Fibroblast of peridontal ligament (primary cell): ENCODE results near the gene NXNL2.

Source experiments
- DNase-seq: peaks from one replicate; pipeline ENCODE4 v3.0.0-alpha.2; 2010; ENCODE audit errors: extremely low read depth

NXNL2 gene

DNA sequence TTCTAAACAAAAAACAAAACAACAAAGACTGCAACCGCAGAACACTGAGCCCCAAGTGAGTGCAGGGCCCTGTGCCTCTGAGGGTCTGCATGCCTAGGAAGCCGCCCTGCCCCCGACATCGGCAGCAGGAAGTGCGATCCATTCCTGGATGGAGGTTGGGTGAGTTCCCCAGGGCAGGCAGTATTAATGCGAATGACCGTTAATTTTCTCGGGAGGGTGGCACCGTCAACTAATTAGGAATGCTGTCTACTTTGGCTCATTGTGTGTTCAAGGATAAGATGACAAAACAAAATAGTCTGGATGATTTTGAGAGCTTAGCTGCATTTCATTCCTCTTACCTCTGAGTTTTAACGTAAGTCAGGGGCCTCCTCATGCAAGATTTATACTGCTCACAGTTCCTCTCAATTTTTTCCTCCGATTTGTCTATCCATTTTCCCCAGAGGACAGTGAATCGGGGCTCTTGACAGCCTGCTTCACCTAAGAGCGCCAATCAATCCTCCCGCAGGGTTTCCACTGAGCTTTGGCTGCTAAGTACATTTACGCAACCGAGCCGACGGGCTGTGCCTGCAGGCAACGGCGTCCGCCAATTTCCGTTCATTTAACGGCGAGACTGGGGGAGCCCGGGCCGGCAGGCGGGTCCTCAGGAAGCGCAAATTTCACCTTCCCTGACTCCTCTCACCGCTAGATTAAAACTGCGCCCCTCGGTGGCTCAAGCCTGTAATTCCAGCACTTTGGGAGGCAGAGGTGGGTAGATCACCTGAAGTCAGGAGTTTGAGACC, 2.9 kb upstream of the NXNL2 start:
- no peak for DNase-seq

GRCh38 chr9:88533951-88534455, 975 bp upstream of the NXNL2 start:
- peak; percentile 32 for DNase-seq

DNA sequence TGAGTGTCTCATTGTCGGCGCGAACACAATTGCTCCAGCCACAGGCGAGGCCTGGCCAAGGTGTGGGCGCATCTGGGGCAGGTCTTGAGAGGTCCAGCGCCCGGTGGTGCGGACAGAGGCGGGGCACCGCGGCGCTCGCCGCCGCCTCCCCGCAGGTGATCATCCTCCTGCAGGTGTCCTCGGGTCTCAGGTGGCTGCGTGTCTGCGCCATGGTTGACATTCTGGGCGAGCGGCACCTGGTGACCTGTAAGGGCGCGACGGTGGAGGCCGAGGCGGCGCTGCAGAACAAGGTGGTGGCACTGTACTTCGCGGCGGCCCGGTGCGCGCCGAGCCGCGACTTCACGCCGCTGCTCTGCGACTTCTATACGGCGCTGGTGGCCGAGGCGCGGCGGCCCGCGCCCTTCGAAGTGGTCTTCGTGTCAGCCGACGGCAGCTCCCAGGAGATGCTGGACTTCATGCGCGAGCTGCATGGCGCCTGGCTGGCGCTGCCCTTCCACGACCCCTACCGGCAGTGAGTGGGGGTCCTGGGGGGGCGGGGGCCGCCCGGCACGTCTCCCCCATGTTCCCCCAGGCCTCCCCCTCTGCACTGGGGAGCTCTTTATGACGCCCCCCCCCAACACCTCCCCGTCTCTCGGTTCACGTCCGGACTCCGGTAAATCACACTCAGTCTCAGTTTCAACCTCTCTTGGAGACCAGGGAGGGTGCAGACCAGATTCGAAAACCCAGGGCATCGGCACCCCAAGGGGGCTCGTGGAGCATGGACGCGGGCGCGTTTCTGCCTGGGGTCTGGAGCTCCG, 446 bp downstream of the NXNL2 start:
- peak; percentile 13 for DNase-seq

- peak; percentile 37 for DNase-seq
Observed at GRCh38 chr9:88536023-88536324, 996 bp downstream of the NXNL2 start.

GRCh38 chr9:88536951-88537760, 2.2 kb downstream of the NXNL2 start:
- peak; percentile 12 for DNase-seq

DNA sequence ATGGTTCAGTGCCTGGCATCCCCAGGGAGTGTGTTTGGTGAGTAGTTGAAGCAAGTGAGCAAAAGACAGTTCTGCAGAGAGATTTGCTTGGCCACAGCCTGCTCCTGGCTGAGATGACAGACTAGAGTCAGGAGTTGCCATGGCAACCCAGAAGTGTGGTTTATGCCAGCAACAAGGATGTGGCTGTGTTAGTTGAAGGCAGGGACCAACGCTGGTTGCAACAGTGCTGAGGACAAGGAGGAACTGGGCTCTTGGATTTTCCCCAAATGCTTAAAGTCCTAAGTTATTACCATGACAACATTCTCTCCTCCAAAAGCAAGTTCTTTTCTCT, 2.7 kb downstream of the NXNL2 start:
- peak; percentile 93 for DNase-seq

- DNase-seq = no peak
Observed at GRCh38 chr9:88538311-88539085, 3.5 kb downstream of the NXNL2 start.

- no peak for DNase-seq
Observed at GRCh38 chr9:88539246-88539645, 4.3 kb downstream of the NXNL2 start.

DNA sequence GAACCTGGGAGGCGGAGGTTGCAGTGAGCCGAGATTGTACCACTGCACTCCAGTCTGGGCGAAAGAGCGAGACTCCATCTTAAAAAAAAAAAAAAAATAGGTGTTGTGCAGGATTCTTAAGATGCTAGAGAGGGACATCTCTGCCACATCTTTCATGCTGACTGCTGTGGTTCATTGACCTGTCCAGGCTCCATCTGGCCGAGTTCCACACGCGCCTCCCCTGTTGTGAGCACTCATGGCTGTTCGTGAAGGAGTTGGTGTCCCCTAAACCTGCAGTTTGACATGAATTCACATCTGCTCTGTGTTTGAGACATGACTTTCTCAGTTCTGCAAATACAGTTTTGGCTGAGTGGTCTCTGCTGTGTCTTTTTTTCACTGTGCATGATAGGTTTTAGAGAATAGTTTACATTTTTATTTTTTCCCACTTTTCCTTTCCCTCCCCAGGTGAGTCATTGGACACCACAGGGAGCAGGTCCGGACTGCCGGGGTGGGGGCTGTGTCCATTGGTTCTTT, 5.3 kb downstream of the NXNL2 start:
- no peak for DNase-seq

DNA sequence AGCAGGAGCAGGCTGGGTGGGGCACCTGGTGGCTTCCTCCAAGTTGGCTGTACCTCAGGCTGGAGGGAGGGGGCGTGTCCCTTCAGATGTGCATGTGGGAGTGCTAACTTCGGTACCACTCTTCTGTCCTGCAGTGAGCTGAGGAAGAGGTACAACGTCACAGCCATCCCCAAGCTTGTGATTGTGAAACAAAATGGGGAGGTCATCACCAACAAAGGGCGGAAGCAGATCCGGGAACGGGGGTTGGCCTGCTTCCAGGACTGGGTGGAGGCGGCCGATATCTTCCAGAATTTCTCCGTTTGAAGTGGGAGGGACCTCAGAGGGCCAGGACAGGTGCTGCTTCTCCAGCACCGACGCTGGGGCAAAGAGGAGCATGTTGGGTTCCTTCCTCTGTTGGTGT, 9.3 kb downstream of the NXNL2 start:
- DNase-seq = no peak

- no peak for DNase-seq
Observed at GRCh38 chr9:88551546-88552137, 16.7 kb downstream of the NXNL2 start.

DNA sequence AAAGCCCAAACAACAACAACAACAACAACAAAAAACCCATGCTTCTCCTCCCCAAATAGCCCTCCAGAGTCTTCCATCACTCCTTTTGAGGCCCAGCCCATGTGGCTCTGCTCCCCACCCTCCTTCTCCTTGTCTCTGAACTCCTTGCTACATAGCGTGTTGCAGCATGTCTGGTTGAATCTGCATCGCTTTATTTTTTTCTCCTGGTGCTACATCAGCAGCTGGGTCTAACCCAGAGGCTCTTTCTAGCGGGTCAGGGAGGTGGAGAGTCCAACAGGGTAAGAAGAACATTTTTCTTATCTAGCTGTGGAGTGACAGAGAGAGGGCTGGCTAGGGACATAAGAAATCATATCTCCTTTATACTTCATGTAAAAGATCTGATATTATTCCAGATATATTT, 18.4 kb downstream of the NXNL2 start:
- no peak for DNase-seq

DNA sequence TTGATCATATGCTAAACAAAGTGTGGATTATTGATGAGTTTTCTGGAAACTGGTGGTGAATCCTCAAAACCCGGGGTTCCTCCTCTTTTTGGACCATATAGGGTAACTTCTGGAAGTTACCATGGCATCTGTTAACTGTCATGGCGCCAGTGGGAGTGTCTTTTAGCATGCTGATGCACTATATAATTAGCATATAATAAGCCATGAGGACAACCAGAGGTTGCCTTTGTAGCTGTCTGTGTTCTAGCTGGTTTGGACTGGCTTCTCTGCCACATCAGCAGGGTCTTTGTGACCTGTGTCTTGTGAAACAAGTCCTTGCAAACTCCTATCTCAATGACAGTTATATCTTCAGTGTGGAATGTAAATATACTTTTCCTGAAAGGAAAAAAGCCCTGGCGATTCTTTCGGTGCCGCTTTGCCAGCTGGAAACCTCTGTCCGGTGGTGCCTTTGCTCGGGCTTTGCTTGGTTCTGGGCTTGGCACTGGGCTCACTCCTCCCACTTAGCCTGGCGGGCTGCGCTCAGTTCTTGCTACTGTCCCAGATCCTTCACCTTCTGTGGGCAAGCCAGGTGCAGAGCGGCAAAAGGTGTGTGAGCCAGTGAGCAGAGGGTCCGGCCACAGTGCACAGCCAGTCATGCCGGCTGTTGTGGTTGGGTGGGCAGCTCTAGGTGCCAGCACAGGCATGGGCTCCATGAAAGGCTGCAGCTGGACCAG, 20.4 kb downstream of the NXNL2 start:
- no peak for DNase-seq

DNA sequence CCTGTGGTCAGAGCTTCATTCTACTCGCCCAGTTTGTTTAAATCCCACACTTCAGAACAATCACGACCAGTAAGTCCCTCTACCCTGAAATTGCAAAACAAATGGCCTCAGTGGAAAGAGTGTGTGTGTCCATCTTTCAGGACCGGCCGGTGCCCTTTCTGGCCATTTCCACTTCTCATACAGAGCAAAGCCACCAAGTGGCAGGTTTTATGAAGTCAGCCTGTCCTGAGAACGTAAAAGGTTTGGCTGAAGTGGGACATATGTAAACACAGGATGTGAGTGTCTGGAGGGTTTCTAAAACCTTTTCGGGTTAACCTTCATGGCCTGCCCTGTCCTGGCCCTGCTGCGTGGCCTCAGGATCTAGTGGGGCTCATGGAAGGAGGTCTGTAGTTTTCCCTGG, 24.7 kb downstream of the NXNL2 start:
- DNase-seq = no peak

DNA sequence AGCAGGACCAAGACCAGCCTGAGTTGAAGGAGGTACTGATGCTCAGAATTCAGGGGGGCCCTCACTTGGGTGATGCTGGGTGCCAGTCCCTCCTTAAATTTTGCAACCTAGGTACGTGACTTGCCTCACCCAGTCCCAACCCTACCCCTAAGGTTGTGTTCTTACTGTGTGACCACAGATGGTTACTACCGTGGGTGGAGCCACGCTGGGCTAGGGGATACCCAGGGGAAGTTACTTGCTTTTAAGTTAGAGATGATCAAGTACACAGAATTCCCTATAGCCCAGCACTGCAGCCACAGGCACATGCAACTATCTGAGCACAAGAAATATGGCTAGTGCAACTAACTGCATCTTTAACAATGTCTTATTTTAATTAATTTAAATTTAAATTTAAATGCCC, 32.9 kb downstream of the NXNL2 start:
- no peak for DNase-seq

GRCh38 chr9:88571419-88571818, 36.4 kb downstream of the NXNL2 start:
- DNase-seq = peak; percentile 55

GRCh38 chr9:88572684-88573083, 37.7 kb downstream of the NXNL2 start:
- DNase-seq = no peak

DNA sequence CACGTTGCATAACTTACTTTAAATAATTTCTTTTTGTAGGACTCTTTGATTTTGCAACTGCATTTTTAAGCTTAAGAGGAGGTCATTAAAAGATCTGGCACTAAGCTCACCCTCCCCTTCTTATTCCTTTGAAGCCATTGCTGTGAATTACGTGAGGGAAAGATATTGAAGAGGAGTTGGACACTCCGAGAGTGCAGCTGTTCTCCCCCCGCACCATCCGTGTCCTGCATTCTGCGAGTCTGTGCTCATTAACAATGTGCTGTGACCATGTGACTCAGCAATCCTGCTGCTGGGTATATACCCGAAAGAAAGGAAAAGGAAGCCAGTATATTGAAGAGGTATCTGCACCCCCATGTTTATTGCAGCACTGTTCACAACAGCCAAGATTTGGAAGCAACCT, 40.0 kb downstream of the NXNL2 start:
- no peak for DNase-seq

GRCh38 chr9:88577256-88578120, 42.5 kb downstream of the NXNL2 start:
- DNase-seq = no peak
